ENCODE data around the gene AHRR. TPM values are rescaled to one million over a fixed set of nuclear protein-coding genes. Genes with fewer than 3 reads are reported as not detected.

AHRR gene
- total RNA-seq, 1 donor, result 31.9 TPM

GRCh38 chr5:457195-457961 lies 135.9 kb downstream of the AHRR start:
- no peak overlapping the region for H3K4me3 ChIP-seq (ENCODE audit: low read depth, low read length)
- no peak for TF ChIP-seq CTCF (IDR thresholded peaks at IDR 0.05; ENCODE audit: insufficient read depth, low read length)
- DNase-seq (ENCODE audit: low read depth), result no peak

- DNase-seq (ENCODE audit: low read depth), result peak; percentile 60
- TF ChIP-seq CTCF (IDR thresholded peaks at IDR 0.05; ENCODE audit: insufficient read depth, low read length), result no peak
- no peak overlapping the region for H3K4me3 ChIP-seq (ENCODE audit: low read depth, low read length)
Measured at GRCh38 chr5:458547-459353, 137.2 kb downstream of the AHRR start.

GRCh38 chr5:459562-460272 lies 138.2 kb downstream of the AHRR start:
- no peak for TF ChIP-seq CTCF (IDR thresholded peaks at IDR 0.05; ENCODE audit: insufficient read depth, low read length)
- no peak overlapping the region for H3K4me3 ChIP-seq (ENCODE audit: low read depth, low read length)
- DNase-seq (ENCODE audit: low read depth), result no peak

GRCh38 chr5:460273-460625 lies 138.7 kb downstream of the AHRR start:
- TF ChIP-seq CTCF (IDR thresholded peaks at IDR 0.05; ENCODE audit: insufficient read depth, low read length), result no peak
- no peak overlapping the region for H3K4me3 ChIP-seq (ENCODE audit: low read depth, low read length)
- DNase-seq (ENCODE audit: low read depth), result no peak

GRCh38 chr5:462051-462481 lies 140.6 kb downstream of the AHRR start:
- no peak for DNase-seq (ENCODE audit: low read depth)
- no peak for TF ChIP-seq CTCF (IDR thresholded peaks at IDR 0.05; ENCODE audit: insufficient read depth, low read length)
- H3K4me3 ChIP-seq (ENCODE audit: low read depth, low read length), result no peak overlapping the region

GRCh38 chr5:463301-463700 lies 141.8 kb downstream of the AHRR start:
- no peak for TF ChIP-seq CTCF (IDR thresholded peaks at IDR 0.05; ENCODE audit: insufficient read depth, low read length)
- DNase-seq (ENCODE audit: low read depth), result no peak
- H3K4me3 ChIP-seq (ENCODE audit: low read depth, low read length), result no peak overlapping the region

Data from fibroblast of the aortic adventitia (primary cell).